DMS 273 (cell line): ENCODE measurements around the gene EVC2.

Source experiments
- DNase-seq: peaks from one replicate; lab custom pipeline; 2025; ENCODE audit not compliant: unreplicated experiment; lab: John Stamatoyannopoulos, UW

Gene EVC2

GRCh38 chr4:5712517-5712916, 4.2 kb upstream of the EVC2 start:
- peak; percentile 20 for DNase-seq

- peak; percentile 76 for DNase-seq
Measured at GRCh38 chr4:5711479-5712184, 3.3 kb upstream of the EVC2 start.

- peak; percentile 81 for DNase-seq
Measured at GRCh38 chr4:5710961-5711478, 2.7 kb upstream of the EVC2 start, which contains the start of gene EVC. TSS of gene EVC (plus strand) at chr4:5711201. CDS start at chr4:5711381, 180 bp downstream.

GRCh38 chr4:5710065-5710960, 2.0 kb upstream of the EVC2 start:
- peak; percentile 42 for DNase-seq

- DNase-seq, result peak; percentile 53
Measured at GRCh38 chr4:5709207-5709575, 832 bp upstream of the EVC2 start.

- peak; percentile 56 for DNase-seq
Measured at GRCh38 chr4:5707778-5708448, 446 bp downstream of the EVC2 start.

GRCh38 chr4:5707366-5707765, 993 bp downstream of the EVC2 start:
- no peak for DNase-seq

GRCh38 chr4:5706486-5707290, 1.7 kb downstream of the EVC2 start:
- no peak for DNase-seq

DNA sequence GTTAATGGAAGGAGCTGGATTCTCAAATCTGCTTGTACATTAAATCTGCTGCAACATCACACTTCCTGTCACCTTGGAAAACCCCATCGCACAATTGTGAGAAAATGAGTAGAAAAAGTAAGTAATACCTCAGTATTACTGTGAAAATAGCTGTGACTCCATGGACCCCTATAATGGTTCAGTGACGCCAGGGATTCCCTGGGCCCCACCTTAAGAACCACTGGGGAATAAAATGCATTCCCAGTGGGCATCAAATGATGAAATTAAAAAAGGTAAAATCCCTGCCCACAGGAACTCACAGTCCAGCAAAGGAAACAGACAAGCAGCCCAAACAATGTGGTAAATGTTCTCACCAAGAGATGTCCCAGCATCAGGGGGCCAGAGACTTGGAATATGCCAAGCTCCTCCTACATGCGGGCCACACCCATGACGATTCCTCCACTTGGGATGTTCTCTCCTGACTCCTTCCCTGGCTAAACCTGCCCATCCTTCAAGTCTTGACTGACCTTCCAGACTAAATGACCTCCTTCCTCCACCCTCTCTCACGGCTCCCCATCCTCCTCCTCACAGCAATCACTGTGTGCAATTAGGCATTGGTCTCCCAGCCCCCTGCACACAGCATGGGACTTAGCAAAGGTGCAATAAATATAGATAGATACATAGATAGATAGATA, 2.6 kb downstream of the EVC2 start:
- DNase-seq, result no peak

DNA sequence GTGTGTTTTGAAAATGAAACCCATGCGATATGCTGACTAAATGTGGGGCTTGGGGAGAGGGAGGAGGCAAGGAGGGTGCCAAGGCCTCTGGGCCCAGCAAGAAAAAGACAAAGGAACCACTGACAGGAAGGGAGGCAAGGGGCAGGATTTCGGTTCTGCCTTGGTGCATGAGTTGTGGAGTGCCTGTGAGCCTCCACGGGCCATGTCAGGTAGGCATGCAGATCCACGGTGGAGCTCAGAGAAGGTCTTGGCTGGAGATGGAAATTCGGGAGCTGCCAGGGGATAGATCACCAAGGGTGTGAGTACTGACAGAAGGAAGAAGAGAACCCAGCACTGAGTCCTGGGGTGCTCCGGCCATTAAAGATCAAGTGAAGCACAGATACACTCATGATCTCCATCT, 4.1 kb downstream of the EVC2 start:
- DNase-seq, result no peak

GRCh38 chr4:5703831-5704230, 4.5 kb downstream of the EVC2 start:
- no peak for DNase-seq

DNA sequence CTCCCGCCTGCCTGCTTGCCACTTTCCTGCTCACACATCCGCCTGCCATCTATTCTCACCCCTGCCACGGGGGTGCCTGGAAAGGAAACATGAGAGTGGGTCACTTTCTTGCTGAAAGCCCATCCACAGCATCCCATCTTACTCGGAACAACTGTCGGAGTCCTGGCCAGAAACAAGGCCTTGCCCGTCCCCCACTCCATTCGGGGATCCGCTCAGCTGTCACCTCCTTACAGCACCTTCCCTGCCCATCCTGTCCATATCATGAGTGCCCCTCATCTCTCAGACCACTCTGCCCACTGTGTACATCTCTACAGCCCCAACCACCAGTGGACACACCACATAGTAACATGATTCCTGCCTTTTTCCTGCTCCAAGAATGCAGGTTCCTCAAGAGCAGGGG, 6.4 kb downstream of the EVC2 start:
- DNase-seq, result no peak

DNA sequence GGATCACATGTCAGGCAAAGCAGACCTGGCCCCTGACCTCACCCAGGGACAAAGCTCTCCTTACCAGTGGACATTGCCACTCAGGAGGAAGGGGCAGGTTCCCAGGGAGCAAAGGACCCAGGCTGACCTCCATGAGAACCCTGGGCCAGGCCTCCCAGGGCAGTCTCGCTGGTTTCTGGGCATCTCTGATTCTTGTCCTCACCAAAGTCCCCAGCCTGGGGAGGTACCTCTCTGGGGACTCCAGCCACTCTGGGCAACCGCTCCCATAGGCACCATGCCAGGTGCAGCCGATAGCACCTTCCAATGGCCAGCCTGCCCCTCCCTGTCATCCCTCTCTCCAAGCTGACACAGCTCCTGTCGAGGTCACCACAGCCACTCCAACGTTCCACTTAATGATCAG, 7.9 kb downstream of the EVC2 start:
- DNase-seq, result no peak

DNA sequence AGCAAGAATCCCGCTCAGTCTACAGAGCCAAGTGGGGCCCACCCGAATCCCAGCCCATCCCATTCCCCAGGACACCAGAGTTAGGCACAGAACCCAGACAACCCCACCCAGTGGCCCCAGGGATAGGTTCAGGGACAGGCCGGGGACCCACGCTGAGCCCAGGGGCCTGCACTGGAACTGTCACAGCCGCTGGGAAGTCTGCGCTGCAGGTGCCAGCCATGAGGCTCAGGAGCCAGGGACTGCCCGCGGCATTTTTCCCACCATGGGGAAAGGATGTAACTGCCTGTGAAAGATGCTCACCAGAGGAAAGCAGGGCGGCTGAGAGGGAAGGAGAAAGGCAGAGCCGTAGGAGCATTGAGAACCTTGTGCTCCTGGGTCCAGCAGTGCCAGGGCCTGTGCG, 12.0 kb downstream of the EVC2 start:
- DNase-seq, result no peak

DNA sequence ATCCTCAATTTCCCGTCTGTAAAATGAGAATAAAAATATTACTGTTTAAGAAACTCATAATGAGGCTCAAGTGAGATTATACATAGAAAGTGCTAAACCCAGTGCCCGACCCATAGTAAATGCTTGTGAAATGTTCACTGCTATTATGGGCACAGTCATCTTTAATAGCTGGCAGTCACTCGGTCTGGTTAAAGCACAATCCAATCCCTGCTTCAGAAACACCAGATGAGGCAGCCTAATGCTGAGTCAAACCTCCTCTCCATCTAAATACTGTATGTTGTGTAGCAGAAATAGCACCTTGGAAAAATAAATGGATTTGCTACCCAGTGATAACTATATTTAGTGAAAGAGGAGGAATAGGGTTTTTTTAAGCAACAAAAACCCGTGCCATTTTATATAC, 14.5 kb downstream of the EVC2 start:
- no peak for DNase-seq

GRCh38 chr4:5691491-5692132, 16.7 kb downstream of the EVC2 start:
- no peak for DNase-seq

- DNase-seq, result no peak
Measured at GRCh38 chr4:5689065-5689464, 19.3 kb downstream of the EVC2 start.

GRCh38 chr4:5686338-5686737, 22.0 kb downstream of the EVC2 start:
- no peak for DNase-seq

DNA sequence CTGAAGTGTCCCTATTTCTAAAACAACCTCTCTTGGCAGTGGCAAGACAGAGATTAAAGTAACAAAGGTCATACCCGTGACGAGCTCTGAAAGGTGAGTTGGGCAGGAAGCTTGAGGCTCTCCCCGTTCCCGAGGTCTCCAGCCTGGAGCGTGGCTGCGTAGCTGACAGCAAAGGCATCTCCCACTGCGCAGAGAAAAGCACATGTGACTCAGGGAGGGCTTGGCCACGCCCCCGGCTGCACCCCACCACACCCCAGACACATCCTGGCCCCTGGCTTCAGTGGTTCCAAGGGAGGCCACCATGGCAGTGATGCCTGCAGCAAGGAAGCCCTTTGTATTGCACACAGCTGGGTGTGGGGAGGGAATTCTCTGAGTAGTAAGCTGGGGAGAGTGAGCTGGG, 23.1 kb downstream of the EVC2 start:
- DNase-seq, result no peak

DNA sequence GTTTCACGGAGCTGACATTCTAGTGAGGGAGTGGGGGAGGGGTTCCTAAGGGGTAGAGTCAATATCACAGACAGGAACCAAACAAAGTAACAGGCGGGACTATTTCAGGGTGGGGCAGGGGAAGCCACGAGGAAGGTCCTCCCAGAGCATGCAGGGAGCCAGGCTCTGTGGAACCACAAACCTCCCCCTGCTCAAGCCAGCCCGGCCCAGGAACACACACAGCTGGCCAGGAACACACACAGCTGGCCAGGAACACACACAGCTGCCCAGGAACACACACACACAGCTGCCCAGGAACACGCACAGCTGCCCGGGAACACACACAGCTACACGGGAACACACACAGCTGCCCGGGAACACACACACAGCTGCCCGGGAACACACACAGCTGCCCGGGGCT, 24.8 kb downstream of the EVC2 start:
- DNase-seq, result no peak
